KG1 (cell line): Measurements from ENCODE around the gene PHLDA3.
A peak's percentile ranks its signal among the peaks of the same experiment; 100 is the strongest.

ENCODE experiments used
- DNase-seq: peaks from one replicate; lab custom pipeline; 2025; lab: John Stamatoyannopoulos, UW

PHLDA3 gene

GRCh38 chr1:201468844-201469644, at the start of gene PHLDA3:
Gene PHLDA3 (minus strand): TSS chr1:201469188. CDS start chr1:201468786, 402 bp downstream.
- DNase-seq = no peak

GRCh38 chr1:201518071-201518470, 49.1 kb upstream of the PHLDA3 start:
- DNase-seq = no peak

DNA sequence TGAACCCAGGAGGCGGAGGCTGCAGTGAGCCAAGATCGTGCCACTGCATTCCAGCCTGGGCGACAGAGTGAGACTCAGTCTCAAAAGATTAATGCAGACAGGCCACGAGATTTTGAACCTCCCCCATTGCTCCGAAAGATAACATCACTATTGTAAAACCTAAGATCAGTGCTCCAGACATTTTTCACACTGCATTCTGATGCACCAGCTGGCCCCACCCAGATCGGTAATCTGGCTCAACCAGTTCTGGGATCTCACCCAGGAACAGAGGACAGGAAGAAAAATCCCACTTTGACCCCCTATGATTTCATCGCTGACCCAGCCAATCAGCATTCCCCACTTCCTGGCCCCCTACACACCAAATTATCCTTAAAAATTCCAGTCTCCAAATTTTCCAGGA, 48.6 kb upstream of the PHLDA3 start:
- no peak for DNase-seq

DNA sequence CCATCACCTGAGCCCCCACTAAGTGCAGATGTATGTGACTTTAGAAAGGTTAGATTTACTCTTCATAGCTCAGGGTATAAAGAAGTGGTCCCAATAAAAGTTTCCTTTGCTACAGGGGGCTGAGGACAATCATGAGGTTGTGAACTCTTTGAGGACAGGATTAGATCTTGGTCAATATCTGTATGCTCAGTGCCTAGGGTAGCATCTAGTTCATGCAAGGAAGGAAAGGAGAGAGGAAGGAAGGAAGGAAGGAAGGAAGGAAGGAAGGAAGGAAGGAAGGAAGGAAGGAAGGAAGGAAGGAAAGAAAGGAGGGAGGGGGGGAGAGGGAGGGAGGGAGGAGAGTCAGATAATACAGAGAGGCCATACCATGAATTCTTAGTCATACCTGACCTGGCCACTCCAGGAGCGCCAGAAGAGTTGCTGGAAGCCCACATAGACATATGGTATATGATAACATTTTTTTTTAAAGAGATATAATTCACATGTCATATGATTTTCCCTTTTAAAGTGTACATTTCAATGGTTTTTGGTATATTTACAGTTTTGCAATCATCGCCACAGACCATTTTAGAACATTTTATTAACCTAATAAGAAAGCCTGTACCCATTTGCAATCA, 47.6 kb upstream of the PHLDA3 start:
- DNase-seq = no peak

DNA sequence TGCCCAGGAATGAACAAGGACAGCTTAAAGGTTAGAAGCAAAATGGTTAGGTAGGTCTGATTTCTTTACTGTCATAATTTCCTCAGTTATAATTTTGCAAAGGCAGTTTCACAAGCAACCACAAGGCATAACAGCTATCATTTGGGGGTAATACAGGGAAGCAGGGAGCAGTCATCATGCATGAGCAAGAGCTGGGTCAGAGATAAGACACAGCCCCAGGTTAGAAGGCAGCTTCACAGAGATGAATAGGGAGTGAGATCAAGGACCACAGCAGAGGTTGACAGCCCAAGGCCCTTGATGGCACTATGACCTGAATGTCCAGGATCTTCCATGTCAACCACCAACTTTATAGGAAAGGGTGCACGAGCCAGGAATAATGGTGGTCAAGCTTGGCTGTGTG, 46.9 kb upstream of the PHLDA3 start:
- no peak for DNase-seq

GRCh38 chr1:201515062-201515750, 46.2 kb upstream of the PHLDA3 start:
- DNase-seq = no peak

DNA sequence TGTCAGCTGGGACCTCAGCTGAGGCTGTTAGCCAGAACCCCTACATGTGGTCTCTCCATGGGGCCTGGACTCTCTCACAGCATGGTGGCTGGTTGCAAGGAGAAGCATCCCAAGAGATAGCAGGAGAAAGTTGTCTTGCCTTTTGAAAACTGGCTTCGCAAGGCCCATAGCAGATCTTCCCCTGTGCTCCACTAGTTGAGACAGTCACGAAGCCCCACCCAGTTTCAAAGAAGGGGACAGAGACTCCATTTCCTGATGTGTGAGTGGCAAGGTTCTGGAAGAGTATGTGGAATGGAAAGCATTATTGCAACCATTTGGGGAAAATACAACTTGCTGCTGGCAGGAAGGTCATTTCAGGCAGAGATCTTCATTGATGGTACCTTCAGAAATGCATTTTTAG, 45.5 kb upstream of the PHLDA3 start:
- DNase-seq = no peak

GRCh38 chr1:201513498-201514243, 44.7 kb upstream of the PHLDA3 start:
- no peak for DNase-seq

GRCh38 chr1:201511941-201512539, 43.1 kb upstream of the PHLDA3 start:
- no peak for DNase-seq

- DNase-seq = no peak
Observed at GRCh38 chr1:201511396-201511940, 42.5 kb upstream of the PHLDA3 start.

DNA sequence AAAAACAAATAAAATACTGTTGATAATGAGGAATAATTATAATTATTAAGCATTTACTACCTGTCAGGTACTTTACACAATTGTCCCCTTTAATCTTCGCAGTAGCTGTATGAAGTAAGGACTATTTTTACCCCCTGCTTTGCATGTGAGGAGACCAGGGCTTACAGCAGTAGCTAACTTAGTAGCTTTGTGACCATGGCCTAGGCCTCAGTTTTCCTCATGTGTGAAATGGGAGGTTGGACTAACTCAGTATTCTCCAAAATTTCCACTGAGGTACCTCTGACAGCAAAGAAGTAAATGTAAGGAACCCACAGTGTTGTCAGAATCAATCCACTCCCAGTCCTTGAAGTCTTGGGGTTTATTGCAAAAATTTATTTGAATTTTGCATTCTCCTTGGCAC, 41.7 kb upstream of the PHLDA3 start:
- no peak for DNase-seq

DNA sequence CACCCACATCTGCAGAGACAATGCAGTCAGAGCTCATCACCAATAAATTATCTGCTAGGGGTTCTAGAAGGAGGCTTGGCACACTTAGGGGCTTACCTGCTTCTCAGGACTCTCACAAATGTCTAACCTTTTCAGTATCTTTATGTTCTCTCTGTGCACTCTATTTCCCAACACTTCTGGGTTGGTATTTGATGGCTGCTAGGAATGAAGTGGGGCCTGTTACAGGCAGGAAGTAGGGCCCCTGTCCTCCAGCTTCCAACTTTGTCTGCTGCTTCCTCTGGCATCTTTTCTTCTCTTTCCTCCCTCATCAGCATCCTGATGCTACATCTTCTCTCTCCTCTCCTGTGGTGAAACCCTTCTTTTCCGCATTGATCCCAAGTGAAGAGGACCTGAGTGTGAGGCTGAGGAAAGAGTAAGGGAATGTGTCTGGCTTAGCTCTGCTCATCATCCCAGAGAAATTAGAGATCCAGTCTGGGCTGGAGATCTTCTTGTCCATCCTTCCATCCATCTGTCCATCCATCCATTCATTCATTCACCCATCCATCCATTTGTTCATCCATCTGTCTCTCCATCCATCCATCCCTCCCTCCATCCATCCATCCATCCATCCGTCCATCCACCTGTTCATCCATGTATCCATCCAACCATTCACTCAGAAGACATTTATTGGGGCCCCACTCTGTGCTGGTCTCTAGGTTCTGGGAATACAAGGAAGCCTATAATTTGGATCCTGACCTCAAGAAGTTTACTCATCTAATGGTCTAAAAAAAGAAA, 40.8 kb upstream of the PHLDA3 start:
- DNase-seq = no peak

DNA sequence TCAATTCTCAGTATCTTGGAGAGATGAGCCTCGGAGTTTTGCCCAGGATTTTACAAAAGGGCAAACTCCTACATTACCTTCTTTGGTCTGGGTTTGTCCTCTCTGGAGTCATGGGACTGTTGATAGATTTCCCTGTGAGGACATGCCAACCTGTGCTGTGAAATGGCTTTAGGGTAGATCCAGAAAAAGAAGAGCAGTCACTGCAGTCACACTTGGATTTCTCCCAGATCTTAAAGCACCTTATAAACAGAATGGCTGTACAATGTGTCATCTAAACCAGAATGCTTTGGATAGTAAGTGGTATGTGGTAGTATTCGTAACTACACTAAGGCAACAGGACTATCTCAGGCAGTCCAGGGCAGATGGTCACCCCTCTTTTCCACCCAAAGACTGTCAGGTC, 39.8 kb upstream of the PHLDA3 start:
- no peak for DNase-seq

DNA sequence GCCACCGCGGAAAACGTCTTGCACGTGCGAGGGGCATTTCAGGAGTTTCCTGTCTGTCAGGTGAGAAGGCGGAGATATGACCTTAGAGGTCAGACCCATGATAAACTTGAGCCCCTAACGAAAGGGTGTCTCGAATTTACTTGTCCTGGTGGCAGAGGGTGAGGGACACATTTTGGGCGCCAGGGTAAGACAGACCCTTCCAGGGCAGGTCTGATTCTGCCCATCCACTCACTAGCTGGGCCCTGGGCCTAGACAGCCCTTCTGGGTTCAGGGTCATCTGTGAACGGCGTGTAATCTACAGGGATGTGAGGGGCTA, 38.3 kb upstream of the PHLDA3 start:
- no peak for DNase-seq

GRCh38 chr1:201506557-201507359, 37.8 kb upstream of the PHLDA3 start, which contains the start of gene CSRP1:
Gene CSRP1 (minus strand): TSS chr1:201507123. CDS start chr1:201496303, 10,820 bp downstream.
- DNase-seq = peak; percentile 42

- no peak for DNase-seq
Observed at GRCh38 chr1:201506092-201506491, 37.1 kb upstream of the PHLDA3 start.

DNA sequence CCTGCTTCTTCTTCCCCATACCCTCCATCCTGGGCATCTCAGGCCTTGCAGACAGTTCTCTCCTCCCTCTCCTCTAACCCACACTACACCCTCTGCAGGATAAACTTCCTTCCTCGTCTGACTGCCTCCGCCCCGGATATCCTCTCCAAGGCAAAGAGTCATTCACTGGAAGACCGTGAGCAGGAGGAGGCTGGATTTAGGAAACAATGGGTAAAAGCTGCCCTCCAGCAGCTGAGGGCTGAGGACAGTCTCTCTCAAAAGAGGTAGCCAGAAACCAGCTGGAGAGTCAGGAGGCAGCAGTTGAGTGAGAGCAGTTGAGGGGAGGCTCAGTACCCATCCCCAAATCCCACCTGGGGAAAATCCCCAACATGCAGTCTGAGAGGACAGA, 36.5 kb upstream of the PHLDA3 start:
- no peak for DNase-seq

- DNase-seq = no peak
Observed at GRCh38 chr1:201504799-201505502, 36.0 kb upstream of the PHLDA3 start.

GRCh38 chr1:201504179-201504631, 35.2 kb upstream of the PHLDA3 start:
- no peak for DNase-seq
